ENCODE data around the gene RAB3IL1. TPM values are rescaled to one million over a fixed set of nuclear protein-coding genes. Genes with fewer than 3 reads are reported as not detected.

Gene RAB3IL1
- total RNA-seq, 2 donors from 2014 or later: 5.4 to 11.5 TPM

DNA sequence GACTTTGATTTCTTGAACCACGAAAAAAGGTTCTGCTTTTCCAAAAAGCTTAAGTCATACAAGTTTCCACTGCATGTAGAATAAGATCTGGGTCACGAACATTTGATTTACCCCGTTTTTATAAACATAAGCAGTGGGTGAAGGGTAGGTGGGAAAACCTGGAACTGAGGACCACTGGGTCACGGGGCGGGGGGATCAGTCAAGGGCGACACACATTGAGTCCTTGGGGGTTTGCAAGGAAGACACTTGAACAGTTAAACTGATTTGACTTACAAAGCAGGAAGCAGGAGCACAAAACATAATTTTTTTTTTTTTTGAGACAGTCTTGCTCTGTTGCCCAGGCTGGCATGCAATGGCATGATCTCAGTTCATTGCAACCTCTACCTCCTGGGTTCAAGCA lies 36.9 kb downstream of the RAB3IL1 start:
- ATAC-seq: no peak
- no peaks in the 10 kb centered on the region for H3K4me1 ChIP-seq
- H3K27ac ChIP-seq: no peak overlapping the region
- no peaks in the 10 kb centered on the region for H3K27me3 ChIP-seq
- no peaks in the 10 kb centered on the region for H3K36me3 ChIP-seq (replicated peaks in 1 of 2; ENCODE audit: insufficient read depth in 1 of 2, low read depth in 2 of 2)
- WGBS, 2 donors: 66 to 81% methylated on average over 6 of the region's 6 CpGs
- intact Hi-C loops (cut with DNase I): no loop called here
- H3K9me3 ChIP-seq: no peaks in the 10 kb centered on the region
- no peak for DNase-seq
- TF ChIP-seq POLR2A (IDR thresholded peaks at IDR 0.05) (no peak), CTCF (IDR thresholded peaks at IDR 0.05) (no peak)
- H3K4me3 ChIP-seq: no peak overlapping the region

DNA sequence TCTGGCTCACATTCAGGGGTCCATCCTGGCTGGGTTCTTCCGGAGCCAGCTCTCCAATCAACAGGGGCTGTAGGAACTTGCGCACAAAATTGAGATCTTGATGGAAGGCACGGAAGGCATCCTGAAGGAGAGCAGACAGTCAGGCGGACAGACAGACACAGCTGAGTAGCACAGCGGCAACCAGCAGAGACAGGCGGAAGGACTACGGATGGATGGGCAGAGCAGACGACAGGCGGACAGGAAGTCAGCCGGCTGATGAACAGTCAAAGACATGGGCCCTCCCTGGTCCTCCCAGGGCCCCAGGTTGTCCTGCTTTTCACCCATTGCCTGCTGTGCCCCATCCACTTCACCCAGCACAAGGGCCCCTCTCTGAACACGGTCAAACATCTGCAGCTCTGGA lies 37.3 kb downstream of the RAB3IL1 start:
- H3K27ac ChIP-seq: no peak overlapping the region
- H3K4me1 ChIP-seq: no peaks in the 10 kb centered on the region
- no peaks in the 10 kb centered on the region for H3K9me3 ChIP-seq
- 90 to 94% methylated on average over 11 of the region's 11 CpGs for WGBS, 2 donors
- no peaks in the 10 kb centered on the region for H3K27me3 ChIP-seq
- intact Hi-C loops (cut with DNase I): no loop called here
- ATAC-seq: no peak
- DNase-seq: no peak
- no peaks in the 10 kb centered on the region for H3K36me3 ChIP-seq (replicated peaks in 1 of 2; ENCODE audit: insufficient read depth in 1 of 2, low read depth in 2 of 2)
- no peak for TF ChIP-seq CTCF (IDR thresholded peaks at IDR 0.05)
- TF ChIP-seq POLR2A (IDR thresholded peaks at IDR 0.05): no peak
- no peak overlapping the region for H3K4me3 ChIP-seq

GRCh38 chr11:61879152-61879551 lies 38.2 kb downstream of the RAB3IL1 start:
- Histone ChIP-seq H3K36me3 (replicated peaks in 1 of 2; ENCODE audit: insufficient read depth in 1 of 2, low read depth in 2 of 2) (no peaks in the 10 kb centered on the region), H3K27me3 (no peaks in the 10 kb centered on the region), H3K4me3 (no peak overlapping the region), H3K27ac (no peak overlapping the region), H3K4me1 (no peaks in the 10 kb centered on the region), H3K9me3 (no peaks in the 10 kb centered on the region)
- ATAC-seq (no peak), DNase-seq (no peak)
- intact Hi-C loops (cut with DNase I): no loop called here
- 66 to 75% methylated on average over 3 to 7 of the region's 7 CpGs for WGBS, 2 donors
- TF ChIP-seq POLR2A (IDR thresholded peaks at IDR 0.05): no peak
- no peak for TF ChIP-seq CTCF (IDR thresholded peaks at IDR 0.05)

DNA sequence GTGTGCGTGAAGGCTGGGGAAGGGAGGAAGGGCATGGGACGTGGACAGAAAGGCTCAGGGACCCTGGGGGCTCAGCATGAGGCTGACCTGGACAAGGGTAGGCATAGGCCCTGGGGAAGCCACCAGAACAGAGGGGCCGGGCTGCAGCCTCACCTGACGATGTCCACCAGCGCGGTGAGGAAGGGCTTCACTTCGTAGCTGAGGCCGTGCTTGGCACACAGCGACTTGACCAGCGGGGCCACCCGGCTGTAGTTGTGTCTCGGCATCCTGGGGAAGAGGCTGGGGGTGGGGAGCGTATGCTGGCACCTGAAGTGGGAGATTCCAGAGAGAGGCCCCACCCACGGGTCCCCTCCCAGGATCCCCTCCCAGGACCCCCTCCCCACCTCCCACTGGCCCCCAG lies 41.7 kb downstream of the RAB3IL1 start:
- no peak overlapping the region for H3K4me3 ChIP-seq
- no peak overlapping the region for H3K27ac ChIP-seq
- H3K4me1 ChIP-seq: no peaks in the 10 kb centered on the region
- intact Hi-C loops (cut with DNase I): no loop called here
- TF ChIP-seq CTCF (IDR thresholded peaks at IDR 0.05) (no peak), POLR2A (IDR thresholded peaks at IDR 0.05) (no peak)
- DNase-seq: no peak
- no peaks in the 10 kb centered on the region for H3K27me3 ChIP-seq
- 91 to 97% methylated on average over 11 to 14 of the region's 14 CpGs for WGBS, 2 donors
- no peak for ATAC-seq
- H3K36me3 ChIP-seq (replicated peaks in 1 of 2; ENCODE audit: insufficient read depth in 1 of 2, low read depth in 2 of 2): no peaks in the 10 kb centered on the region
- no peaks in the 10 kb centered on the region for H3K9me3 ChIP-seq

GRCh38 chr11:61874853-61875252 lies 42.5 kb downstream of the RAB3IL1 start:
- H3K27ac ChIP-seq: no peak overlapping the region

More at GRCh38 chr11:61874853-61875252, 42.5 kb downstream of the RAB3IL1 start:
- 65 to 77% methylated on average over 3 of the region's 3 CpGs for WGBS, 2 donors
- H3K27me3 ChIP-seq: no peaks in the 10 kb centered on the region
- no peak overlapping the region for H3K4me3 ChIP-seq
- no peaks in the 10 kb centered on the region for H3K4me1 ChIP-seq
- intact Hi-C loops (cut with DNase I): no loop called here
- H3K9me3 ChIP-seq: no peaks in the 10 kb centered on the region
- DNase-seq (no peak), ATAC-seq (no peak)
- TF ChIP-seq POLR2A (IDR thresholded peaks at IDR 0.05) (no peak), CTCF (IDR thresholded peaks at IDR 0.05) (no peak)
- no peaks in the 10 kb centered on the region for H3K36me3 ChIP-seq (replicated peaks in 1 of 2; ENCODE audit: insufficient read depth in 1 of 2, low read depth in 2 of 2)

Data from body of pancreas (tissue), 4 donors.